Measurements from ENCODE around the gene EGR1.
"Not testable (repeated sequence)": the region's sequence is repeated elsewhere in the genome, so short reads cannot be mapped to it uniquely, and the experiment has no call there.

The EGR1 gene

DNA sequence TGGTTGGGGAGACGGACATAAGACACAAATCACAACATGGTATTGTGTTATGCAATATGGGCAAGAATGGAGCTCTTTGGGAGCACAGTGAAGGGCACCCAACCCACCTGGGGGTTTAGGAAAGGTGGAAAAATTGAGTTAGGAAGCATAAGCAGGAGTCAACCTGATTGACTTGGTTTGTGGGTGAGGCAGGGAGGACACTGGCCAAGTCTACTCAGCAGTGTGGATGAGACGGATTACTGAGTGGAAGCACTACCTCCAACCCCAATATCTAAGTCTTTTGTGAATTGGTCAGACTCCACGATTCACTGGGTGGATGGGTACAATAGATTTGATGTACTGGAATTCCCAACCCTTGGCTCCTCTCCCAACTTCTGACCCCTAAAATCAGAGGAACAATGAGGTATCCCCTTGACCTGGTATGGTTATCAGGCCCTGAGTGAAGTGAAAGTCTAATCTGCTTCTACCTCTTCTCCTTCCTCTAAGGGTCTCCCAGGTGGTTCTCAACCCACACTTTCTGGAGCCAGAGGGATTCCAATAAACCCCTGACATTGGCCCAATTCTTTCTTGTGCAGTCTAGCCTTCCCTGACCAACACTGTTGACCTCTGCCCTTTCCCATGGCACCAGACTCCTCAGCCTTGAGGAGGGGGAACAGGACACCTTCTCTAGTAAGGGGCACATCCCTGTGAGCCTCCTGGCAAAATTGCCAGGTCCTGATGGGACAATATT is 5.2 kb downstream of the EGR1 start:
- no peak for DNase-seq

DNA sequence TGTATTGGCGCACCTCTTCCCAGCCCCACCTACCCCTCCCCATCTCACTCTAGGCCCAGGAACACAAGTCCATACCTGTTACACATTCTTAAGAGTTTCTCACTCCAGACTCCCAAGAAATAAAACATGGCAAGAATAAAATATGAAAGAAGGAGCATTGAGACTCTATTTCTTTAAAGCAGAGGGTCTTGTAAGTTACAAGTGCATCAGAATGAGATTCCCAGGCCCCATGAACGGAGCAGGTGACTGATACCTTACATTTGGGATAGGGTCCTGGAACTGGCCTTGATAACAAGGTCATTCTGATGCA is 5.7 kb downstream of the EGR1 start:
- DNase-seq = no peak

DNA sequence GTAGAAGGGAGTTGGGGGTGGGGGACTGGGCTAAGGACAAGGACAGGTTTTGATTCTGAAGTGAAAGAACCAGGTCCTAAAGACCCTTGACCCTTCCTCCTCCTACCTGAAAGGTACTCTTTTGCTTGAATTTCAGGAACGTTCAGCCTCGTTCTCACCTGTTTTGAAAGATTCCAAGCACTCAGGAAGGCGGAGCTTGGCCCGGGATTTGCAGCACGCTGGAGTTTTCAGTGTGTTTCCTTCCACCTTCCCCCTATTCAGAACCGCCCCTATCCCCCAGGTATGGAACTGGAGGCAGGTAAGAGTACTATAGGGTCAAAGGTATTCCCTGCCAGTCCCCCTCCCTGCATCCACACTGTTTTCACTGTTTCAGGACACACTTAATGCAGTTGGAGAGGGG is 7.1 kb downstream of the EGR1 start:
- no peak for DNase-seq

DNA sequence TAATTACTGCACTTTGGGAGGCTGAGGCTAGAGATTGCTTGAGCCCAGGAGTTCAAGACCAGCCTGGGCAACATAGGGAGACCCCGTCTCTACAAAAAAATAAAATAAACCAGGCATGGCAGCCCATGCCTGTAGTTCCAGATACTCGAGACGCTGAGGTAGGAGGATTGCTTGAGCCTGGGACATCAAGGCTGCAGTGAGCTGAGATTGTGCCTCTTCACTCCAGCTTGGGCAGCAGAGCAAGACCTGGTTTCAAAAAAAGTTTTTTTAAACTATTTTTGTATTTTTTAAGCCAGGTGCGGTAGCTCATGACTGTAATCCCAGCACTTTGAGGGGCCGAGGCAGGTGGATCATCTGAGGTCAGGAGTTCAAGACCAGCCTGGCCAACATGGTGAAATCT is 7.9 kb downstream of the EGR1 start:
- DNase-seq = not testable (repeated sequence)

DNA sequence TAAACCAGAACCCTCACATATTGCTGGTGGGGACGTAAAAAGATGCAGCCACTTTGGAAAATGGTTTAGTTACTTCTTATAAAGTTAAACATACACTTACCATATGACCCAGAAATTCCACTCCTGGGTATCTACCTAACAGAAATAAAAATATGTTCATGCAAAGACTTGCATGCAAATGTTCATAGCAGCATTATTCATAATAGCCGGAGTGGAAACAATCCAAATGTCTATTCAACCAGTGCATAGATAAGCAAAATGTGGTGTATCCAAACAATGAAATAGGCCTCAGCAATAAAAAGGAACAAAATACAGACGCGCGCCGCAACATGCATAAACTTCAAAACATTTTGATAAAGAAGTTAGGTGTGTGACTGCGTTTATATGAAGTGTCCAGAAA is 11.6 kb downstream of the EGR1 start:
- no peak for DNase-seq

DNA sequence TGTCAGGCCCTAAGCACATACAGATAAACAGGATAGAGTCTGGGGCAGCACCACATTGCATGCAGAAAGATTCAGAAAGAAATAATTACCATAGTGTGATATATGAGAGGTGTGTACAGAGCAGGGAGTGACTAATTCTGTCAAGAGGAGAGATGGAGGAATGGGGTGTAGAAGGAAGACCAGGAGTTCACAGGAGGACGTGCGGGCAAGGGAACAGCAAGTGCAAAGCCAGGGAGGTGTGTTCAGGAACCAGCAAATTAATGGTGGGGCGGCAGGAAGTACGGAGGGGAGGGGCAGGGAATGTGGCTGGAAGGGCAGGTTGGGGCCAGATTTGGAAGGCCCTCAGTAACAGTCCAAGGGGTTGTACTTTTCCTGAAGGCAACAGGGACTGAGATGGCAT is 17.4 kb downstream of the EGR1 start:
- no peak for DNase-seq

DNA sequence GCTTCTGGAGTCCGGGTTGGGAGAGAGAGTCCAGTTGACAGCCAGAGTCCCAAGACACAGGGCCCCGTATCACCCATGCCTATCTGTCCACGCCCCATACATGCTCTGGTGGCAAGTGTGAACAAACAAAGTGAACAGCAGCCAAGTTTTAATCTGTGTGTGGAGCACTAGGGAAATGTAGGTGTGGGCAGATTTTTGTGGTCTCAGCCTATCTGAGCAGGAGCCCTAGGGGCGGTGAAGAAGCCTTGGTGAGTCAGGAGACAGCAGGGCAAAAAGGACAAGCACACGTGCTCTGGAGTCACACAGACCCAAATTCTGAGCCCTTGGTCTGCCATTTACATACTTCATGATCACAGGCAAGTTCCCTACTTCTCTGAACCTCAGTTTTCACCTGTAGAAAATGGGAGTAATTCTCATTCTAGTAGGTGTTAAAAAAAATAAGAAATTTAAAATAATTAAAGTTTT is 23.2 kb downstream of the EGR1 start:
- no peak for DNase-seq

DNA sequence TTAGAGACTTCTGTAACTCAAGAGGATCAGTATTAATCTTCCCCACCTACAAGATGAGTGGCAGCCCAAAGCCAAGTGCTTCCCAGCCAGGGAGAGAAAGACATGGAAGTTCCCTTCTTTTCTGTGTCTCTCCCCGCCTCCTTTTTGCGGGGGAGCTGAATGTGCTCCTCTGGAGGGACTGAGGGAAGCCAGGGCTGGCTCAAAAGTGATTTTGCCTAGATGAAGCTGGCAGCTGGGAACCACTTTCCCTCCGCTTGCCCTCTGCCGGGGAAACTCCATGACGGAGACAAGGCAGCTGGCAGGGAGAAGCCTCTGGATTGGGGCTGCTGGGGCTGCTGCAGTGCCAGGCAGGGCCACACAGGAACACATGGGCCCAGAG is 24.4 kb downstream of the EGR1 start:
- no peak for DNase-seq

DNA sequence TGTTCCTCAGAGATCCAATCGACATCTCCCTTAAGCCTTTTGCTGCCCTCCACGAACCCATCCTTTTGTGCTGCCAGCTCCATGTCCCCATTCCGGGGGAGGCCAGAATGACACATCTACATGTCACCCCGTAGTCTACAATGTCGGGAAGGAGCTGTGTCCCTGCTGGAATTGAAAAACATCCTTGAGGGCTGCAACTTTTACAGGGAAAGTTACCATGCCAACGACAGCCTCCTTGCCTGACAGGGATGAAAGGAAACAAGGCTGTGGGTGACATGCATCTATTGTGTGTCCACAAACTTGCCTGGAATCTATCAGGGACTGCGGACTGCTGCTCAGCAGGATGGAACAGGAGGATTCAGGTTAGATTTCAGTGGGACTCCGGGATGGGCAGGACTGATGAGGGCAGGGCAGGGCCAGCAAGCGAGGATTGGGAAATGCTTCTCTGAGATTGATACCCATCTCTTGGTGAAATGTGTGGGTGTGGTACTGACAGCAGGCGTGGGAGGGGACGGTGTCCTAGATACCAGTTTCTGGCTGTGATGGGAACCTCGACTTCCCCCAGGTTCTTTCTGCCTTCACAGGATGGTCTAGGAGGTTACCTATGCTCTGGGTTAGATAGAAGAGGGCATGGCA is 25.5 kb downstream of the EGR1 start:
- DNase-seq = no peak

DNA sequence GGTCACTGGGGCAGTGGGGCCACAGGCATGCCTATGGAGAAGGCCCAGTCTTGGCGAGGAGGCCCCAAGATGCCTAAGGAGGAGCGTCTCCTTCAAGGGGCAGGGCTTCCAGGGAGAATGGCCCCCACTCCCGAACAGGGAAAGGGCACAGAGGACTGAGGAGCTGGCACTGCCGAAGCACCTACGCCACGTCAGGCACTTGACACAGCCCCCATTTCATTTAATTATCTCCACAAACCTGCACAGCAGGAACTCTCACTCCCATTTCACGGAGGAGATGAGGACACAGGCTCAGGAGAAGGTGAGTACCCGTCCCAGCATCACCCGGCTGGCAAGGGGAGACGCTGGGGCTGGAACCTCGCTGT is 26.0 kb downstream of the EGR1 start:
- peak; percentile 1 for DNase-seq

DNA sequence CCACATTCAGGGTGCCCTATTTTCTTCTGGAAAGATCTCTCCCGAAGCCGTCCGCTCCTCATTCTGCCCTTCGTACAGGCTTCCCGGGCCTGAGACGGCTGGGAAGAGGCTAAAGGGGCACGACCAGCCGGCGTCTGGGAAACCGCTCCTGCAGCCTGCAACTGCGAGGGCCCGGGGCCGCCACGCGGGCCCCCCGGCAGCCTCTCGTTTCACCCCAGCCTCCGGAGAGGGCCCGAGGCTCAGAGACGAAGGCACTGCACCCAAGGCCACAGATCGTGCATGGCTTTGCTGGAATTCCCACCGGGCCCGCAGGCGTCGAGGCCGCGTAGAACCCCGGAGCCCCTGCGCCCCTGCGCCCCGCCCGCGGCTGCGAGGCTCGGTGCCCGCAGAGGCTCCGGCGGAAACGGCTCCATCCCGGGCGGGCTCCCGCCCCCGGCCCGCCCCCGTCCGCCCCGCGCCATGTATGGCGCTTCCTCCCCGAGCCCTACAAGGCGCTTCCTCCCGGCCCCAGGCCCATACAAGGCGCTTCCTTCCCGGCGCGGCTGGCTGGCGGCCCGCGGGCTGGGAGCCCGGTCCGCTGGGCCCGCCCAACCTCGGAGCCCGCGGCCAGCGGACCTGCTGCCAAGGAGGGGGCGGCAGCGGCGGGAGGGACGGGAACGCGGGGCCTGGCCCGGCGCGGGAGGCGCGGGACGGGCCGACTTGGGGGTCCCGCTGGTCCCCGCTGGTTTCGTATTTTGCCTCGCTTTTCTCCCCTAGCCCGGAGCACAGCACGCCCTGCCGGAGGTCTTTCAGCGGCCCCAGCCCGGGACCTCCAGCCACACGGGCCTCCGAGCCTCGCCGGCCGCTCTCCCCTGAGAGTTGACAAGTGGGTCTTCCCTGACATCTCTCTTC is 26.6 kb downstream of the EGR1 start:
- peak; percentile 24 for DNase-seq

DNA sequence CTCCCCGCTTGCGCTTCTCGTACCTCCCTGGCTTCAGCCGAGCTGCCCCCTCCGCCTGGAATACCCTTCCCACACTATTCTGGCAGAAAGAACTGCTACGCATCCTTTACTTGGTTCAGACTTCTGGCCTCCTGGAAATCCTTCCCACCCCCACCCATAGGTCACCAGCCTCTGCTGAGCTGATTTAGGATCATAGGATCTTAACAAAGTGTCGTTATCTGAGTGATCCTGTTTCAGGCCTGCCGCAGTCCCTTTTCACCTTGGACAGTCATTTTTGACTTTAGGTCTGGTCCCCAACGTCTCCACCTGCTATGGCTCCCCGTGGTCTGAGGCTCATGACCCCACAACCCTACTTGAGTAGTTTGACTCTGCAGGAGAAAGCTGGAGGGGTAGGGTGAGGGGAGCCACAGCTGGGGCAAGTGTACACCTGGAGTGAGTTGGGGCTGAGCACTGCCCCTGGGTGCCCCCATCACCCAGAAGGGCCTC is 27.3 kb downstream of the EGR1 start:
- DNase-seq = no peak

DNA sequence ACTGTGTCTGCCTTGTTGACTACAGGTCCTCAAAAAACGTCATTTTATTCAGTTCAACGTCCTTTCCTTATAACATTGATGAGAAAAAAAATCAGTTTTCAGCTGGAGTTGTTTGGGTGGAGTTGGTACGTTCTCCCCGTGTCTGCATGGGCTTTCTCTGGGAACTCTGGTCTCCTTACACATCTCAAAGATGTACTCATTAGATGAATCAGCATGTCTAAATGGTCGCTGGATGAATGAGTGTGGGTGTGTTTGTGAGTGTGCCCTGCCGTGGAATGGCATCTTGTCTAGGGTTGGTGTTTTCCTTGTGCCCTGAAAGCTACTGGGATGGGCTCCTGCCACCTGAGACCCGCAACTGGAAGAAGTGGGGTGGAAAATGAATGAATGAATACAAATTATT is 30.1 kb downstream of the EGR1 start:
- DNase-seq = no peak

DNA sequence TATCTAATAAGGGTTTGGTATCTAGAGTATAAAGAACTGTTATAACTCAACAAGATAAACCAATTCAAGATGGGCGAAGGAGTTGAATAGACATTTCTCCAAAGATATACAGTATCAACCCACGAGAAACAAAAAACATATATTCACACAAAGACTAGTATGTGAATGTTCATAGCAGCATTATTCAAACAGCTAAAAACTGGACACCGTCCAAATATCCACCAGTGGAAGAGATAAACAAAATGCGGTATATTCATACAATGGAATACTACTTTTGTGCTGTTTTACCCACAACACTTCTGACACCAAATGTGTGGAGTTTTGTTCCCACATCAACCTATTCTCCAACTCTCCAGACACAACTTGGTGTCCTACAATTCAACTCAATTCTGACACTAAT is 33.1 kb downstream of the EGR1 start:
- DNase-seq = no peak

DNA sequence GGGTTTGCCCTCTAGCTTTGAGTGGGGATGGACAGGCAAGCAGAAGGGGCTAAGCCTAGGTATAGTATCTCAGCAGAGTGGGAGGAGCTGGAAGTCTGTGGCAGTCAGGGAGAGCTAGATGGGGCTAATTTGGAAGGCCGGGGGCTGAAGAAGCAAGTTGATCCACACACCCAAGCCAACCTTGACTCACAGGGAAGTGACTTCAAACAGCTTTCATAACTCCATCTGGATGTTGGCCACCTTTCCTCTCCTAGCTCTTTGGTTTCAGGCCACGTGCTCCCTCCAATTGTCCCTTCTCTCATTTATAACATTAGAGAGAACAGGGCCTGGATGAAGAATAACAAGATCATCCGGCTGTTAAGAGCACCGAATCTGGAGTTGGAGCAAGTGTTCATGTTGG is 36.8 kb downstream of the EGR1 start:
- no peak for DNase-seq

DNA sequence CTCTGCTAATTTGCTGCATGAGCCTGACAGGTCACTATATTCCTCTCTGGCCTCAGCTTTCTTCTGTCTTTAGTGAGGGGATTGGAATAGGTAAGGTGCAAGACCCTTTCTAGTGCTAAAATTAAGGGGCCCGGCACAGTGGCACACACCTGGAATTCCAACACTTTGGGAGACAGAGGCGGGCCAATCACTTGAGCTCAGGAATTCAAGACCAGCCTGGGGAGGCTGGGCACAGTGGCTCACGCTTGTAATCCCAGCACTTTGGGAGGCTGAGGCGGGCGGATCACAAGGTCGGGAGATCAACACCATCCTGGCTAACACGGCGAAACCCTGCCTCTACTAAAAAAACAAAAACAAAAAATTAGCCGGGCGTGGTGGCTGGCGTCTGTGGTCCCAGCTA is 37.2 kb downstream of the EGR1 start:
- DNase-seq = no peak

DNA sequence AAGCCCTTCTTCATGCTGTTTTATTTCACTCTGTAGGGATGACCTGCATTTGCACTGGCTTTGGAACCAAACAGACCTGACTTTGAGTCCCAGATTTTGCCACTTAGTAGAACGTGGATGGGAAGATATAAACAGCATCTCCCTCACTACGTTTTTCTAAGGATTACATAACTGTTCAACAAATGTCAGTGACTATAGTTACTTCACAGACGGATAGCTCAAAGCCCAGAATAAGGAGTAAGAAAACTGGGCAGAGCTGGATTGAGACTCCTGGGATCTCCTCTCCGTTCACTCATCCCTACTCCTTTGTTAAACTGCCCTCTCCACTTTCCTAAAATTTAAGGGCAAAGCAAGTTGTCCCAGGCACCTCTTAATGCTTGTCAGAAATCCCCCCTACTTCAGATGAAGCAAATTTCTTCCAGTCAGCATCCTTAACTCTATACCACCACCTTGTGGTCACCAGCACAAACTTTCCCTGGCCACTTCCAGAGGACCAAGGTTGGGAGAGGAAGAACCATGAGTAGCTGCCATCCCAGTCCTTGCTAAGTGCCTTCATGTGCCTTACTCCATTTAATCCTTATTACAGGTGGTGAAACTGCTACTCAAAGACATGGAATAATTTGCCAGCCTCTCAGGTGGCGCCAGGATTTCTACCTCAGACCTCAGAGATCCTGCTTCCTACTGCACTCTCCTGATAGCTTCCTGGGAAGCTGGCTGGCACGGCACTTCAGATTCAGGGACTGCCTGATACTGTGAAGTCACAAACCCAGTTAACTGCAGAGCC is 38.4 kb downstream of the EGR1 start:
- DNase-seq = peak; percentile 16

DNA sequence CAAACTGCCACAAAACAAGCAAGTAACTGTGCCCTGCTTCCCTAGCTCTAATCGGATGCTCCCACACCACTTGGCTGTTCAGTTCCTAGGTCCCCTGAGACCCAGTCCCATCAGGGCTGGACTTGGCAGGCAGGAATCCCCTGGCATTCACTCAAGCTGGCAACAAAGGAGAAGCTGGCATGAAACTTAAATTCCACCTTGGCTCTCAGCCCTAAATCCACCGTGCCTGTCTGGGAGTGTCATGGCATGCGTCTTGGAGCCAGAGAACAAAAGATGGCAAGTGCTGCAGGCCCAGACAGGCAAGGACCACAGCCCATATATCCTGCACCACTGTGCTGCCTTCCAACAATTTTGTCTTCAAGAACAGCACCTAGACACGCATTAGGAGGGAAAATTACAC is 39.5 kb downstream of the EGR1 start:
- peak; percentile 74 for DNase-seq

DNA sequence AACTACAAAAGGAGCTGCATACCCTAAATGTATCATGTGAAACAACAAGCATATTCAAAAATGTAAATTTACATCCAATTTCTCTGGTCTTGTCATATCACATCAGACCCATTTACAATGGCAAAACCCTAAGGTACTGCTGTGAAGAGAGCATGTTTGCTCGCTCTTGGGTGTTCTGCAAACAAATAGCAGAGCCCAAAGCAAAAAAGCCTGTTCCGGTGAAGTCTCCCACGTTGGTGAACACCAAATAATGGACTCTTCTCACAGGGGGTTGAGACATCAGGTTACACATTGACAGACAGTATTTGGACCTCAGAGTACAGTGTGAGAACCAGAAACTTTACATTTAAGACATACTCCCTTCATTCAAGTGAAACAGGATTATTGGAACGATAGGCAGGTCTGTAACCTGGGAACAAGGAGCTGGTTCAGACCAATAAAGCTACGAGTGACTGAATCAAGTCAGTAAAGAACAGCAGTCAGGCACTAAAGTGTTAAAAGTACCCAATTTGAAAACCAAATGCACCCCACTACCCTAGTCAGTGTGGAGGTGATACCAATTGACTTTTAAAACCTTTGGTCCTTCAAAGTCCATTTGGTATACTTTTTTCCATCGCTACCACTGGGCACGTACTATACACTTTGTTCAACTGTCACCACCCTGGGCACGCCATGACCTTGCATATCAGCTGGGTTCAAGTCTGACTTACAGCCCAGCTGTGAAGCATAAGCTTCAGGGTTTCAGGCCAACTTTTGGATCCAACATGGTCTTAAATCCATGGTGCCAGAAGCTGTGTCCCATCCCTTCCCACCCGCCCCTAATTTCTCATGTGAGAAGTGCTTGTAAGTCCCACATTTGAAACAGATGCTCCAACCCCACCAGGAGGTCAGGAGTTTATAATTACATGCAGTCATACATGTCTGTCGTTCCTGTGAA is 41.4 kb downstream of the EGR1 start:
- no peak for DNase-seq

DNA sequence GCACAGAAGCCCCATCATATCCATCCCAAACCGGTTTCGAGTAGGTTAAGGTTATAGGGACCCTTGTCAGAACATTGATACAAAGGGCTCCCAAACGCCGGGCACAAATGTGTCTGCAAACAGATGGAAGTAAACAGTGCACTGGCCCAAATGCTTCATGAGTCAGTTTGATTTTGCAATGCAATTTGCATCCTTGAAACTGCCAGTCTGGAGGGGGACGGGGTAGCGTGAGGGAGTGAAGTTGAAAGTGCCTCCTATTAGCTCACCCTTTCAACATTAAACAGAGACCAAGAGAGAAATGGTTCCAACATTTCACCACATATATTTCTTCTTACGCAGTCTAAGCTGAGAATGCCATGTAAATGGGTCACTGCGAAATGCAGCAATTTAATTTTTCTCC is 42.2 kb downstream of the EGR1 start:
- not testable (repeated sequence) for DNase-seq

DNA sequence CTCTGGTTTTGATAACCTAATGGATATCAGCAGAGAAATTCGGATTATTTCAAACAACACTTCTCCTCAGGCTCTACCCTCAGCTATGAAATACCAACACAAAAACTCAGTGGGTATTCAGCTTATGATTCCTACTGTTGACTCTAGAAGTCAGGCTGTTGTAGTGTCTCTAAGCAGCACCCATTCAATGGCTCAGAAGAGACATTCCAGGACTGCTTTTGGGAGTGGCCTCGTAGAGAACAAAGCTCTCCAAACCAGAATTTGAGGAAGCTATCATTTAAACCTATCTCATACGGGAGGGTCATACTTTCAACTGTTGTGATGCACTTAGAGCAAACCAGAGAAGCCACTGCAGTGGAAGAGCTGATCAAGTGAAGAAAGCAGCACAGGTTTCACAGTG is 43.7 kb downstream of the EGR1 start:
- DNase-seq = no peak

DNA sequence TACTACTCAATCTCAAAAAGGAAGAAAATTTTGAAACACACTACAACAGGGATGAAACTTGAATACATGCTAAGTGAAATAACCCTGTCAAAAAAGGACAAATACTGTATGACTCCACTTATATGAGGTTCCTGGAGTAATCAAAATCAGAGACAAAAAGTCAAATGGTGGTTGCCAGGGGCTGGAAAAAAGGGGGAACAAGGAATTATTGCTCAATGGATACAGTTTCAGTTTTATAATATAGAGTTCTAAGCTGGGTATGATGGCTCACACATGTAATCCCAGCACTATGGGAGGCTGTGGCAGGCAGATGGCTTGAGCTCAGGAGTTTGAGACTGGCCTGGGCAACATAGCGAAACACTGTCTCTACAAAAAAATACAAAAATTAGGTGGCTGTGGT is 48.7 kb downstream of the EGR1 start:
- no peak for DNase-seq

All from DMS79 (cell line).